GM23248 (cell line): ENCODE results near the gene MARS1. TPM values are rescaled to one million over a fixed set of nuclear protein-coding genes. Genes with fewer than 3 reads are reported as not detected.

Experiments
- DNase-seq: peaks from one replicate; pipeline ENCODE4 v3.0.0-alpha.2; 2015
- H2AFZ ChIP-seq: fragments of 200-600 bp; sonication (generic); 2 replicates; pipeline ENCODE4 v1.6.1; 2016; ENCODE audit warnings: antibody characterized with exemption
- H3F3A ChIP-seq: fragments of 200-600 bp; sonication (generic); 2 replicates; pipeline ENCODE4 v1.6.1; 2016; ENCODE audit warnings: mild to moderate bottlenecking, antibody characterized with exemption, mixed run types; ENCODE audit not compliant: insufficient read depth
- H3K27ac ChIP-seq: fragments of 200-600 bp; sonication (generic); 2 replicates; pipeline ENCODE4 v1.5.1; 2016; ENCODE audit warnings: mild to moderate bottlenecking
- H3K27me3 ChIP-seq: fragments of 200-600 bp; sonication (generic); replicated peaks from 2 replicates; pipeline ENCODE4 v1.6.1; 2016; ENCODE audit warnings: mild to moderate bottlenecking; ENCODE audit not compliant: insufficient read depth
- H3K36me3 ChIP-seq: fragments of 200-600 bp; sonication (generic); 2 replicates; pipeline ENCODE4 v1.6.1; 2016; ENCODE audit warnings: low read depth, mild to moderate bottlenecking
- H3K4me1 ChIP-seq: fragments of 200-600 bp; sonication (generic); 2 replicates; pipeline ENCODE4 v1.6.1; 2016; ENCODE audit warnings: mild to moderate bottlenecking; ENCODE audit not compliant: insufficient read depth
- H3K4me2 ChIP-seq: fragments of 200-600 bp; sonication (generic); one replicate; pipeline ENCODE4 v1.6.1; 2016; ENCODE audit warnings: mild to moderate bottlenecking; ENCODE audit not compliant: unreplicated experiment
- H3K4me3 ChIP-seq: fragments of 200-600 bp; sonication (generic); 2 replicates; pipeline ENCODE4 v1.5.1; 2016; ENCODE audit warnings: mild to moderate bottlenecking
- H3K79me2 ChIP-seq: fragments of 200-600 bp; sonication (generic); 2 replicates; pipeline ENCODE4 v1.6.1; 2016; ENCODE audit warnings: mild to moderate bottlenecking; ENCODE audit not compliant: insufficient read depth
- H3K9ac ChIP-seq: fragments of 200-600 bp; sonication (generic); 2 replicates; pipeline ENCODE4 v1.6.1; 2016; ENCODE audit warnings: mild to moderate bottlenecking
- H3K9me2 ChIP-seq: fragments of 200-600 bp; sonication (generic); 2 replicates; pipeline ENCODE4 v1.6.1; 2016; ENCODE audit warnings: mixed run types, mild to moderate bottlenecking, moderate library complexity; ENCODE audit not compliant: insufficient read depth
- H3K9me3 ChIP-seq: fragments of 200-600 bp; sonication (generic); one replicate; pipeline ENCODE4 v1.6.1; 2017; ENCODE audit warnings: low read depth
- H4K20me1 ChIP-seq: fragments of 200-600 bp; sonication (generic); 2 replicates; pipeline ENCODE4 v1.6.0; 2016; ENCODE audit not compliant: insufficient read depth
- EZH2 ChIP-seq: fragments of 200-600 bp; sonication (generic); IDR thresholded peaks from 2 replicates; pipeline ENCODE4 v1.6.1; 2018; ENCODE audit warnings: antibody characterized with exemption, mild to moderate bottlenecking; ENCODE audit not compliant: insufficient read depth, poor library complexity, severe bottlenecking
- EZH2phosphoT487 ChIP-seq: fragments of 200-600 bp; sonication (generic); IDR thresholded peaks from 2 replicates; pipeline ENCODE4 v1.6.1; 2018; ENCODE audit warnings: antibody characterized with exemption, moderate library complexity, mild to moderate bottlenecking, low read depth; ENCODE audit not compliant: insufficient read depth
- WGBS, 2 experiments: methylation state at CpG; one replicate each; pipeline ENCODE4 v1.1.6; 2015 to 2017; ENCODE audit warnings: low lambda C conversion rate in 2 of 2, low coverage in 1 of 2; ENCODE audit errors: missing lambda C conversion rate in 2 of 2; 5-methylcytosine and 5-hydroxymethylcytosine counted together
- in situ Hi-C: fragments of 300-500 bp; cut with MboI; formaldehyde crosslinking; loops from 2 replicates; pipeline ENCODE4 v1.15.0; 2020
- polyA plus RNA-seq: library from polyadenylated mRNA; unstranded; fragments of >200 nt; fragmentation: Nextera tagmentation; extraction: Ambion mirVana; gene quantifications from 2 replicates; pipeline ENCODE4 v1.2.1, GENCODE V29; 2016
- total RNA-seq: library from RNA; depleted of rRNA; stranded (reverse); fragments of >200 nt; shearing (Covaris generic); gene quantifications from 2 replicates; pipeline ENCODE4 v1.2.3, GENCODE V29; 2014

The MARS1 gene
- total and polyA plus RNA-seq, 2 experiments from 2014 or later, result 184 to 272 TPM

GRCh38 chr12:57514720-57515407 is 27.0 kb downstream of the MARS1 start:
- 65 to 69% methylated on average over 9 of the region's 9 CpGs for WGBS, 2 experiments
- TF ChIP-seq EZH2phosphoT487 (no peak), EZH2 (no peak)
- in situ Hi-C loops, result no loop called here
- Histone ChIP-seq H3K36me3 (peaks cover 73% of the 10 kb centered on the region), H3K79me2 (peaks cover 55% of the 10 kb centered on the region), H3K9me2 (no peaks in the 10 kb centered on the region), H3K9ac (no peak overlapping the region), H3K9me3 (no peaks in the 10 kb centered on the region), H3K4me3 (no peak overlapping the region), H4K20me1 (peaks cover 12% of the 10 kb centered on the region; the same call in 1 of the 2 replicates), H3K27me3 (no peaks in the 10 kb centered on the region), H2AFZ (no peak overlapping the region), H3K4me1 (peaks cover 20% of the 10 kb centered on the region), H3F3A (peaks cover 95% of the 10 kb centered on the region), H3K4me2 (no peak overlapping the region), H3K27ac (peak overlapping the region; percentile 12)
- DNase-seq, result no peak

GRCh38 chr12:57515408-57515933 is 27.6 kb downstream of the MARS1 start:
- H3K4me3 ChIP-seq, result no peak overlapping the region
- no peak for DNase-seq
- TF ChIP-seq EZH2, result no peak
- TF ChIP-seq EZH2phosphoT487, result no peak
- peaks cover 68% of the 10 kb centered on the region for H3K36me3 ChIP-seq
- H3K4me2 ChIP-seq, result no peak overlapping the region
- H2AFZ ChIP-seq, result no peak overlapping the region
- peaks cover 54% of the 10 kb centered on the region for H3K79me2 ChIP-seq
- peaks cover 20% of the 10 kb centered on the region for H3K4me1 ChIP-seq
- H4K20me1 ChIP-seq, result peaks cover 12% of the 10 kb centered on the region; the same call in 1 of the 2 replicates
- no peak overlapping the region for H3K9ac ChIP-seq
- in situ Hi-C loops, result no loop called here
- peaks cover 89% of the 10 kb centered on the region for H3F3A ChIP-seq
- 80 to 85% methylated on average over 3 of the region's 3 CpGs for WGBS, 2 experiments
- H3K27ac ChIP-seq, result peak overlapping the region; percentile 26
- no peaks in the 10 kb centered on the region for H3K9me2 ChIP-seq
- H3K27me3 ChIP-seq, result no peaks in the 10 kb centered on the region
- no peaks in the 10 kb centered on the region for H3K9me3 ChIP-seq

DNA sequence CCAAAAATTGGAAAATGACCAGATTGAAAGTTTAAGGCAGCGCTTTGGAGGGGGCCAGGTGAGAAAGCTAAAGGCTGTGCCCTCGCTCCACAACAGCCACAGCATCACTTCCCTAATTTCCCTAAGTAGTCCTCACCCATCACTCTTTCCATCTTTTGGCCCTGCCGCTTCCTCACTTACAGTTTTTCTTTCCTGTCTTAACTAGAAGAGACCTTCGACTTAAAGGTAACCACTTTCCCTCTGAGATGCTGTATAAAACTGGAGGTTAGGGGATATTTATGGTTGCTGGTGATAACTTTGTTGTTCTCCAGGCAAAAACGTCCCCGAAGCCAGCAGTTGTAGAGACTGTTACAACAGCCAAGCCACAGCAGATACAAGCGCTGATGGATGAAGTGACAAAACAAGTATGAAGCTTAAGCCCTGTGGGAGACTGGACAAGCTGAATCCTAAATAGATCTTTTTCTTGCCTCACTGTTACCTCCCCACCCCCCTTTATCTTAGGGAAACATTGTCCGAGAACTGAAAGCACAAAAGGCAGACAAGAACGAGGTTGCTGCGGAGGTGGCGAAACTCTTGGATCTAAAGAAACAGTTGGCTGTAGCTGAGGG is 28.2 kb downstream of the MARS1 start:
- Histone ChIP-seq H3K27ac (peak overlapping the region; percentile 26; the same call in 1 of the 2 replicates), H3K9me3 (no peaks in the 10 kb centered on the region), H2AFZ (no peak overlapping the region), H3K4me2 (no peak overlapping the region), H3K4me1 (peaks cover 22% of the 10 kb centered on the region), H3K79me2 (peaks cover 49% of the 10 kb centered on the region), H3K9me2 (no peaks in the 10 kb centered on the region), H3K4me3 (no peak overlapping the region), H3K9ac (0 out of 2 replicates have a peak overlapping the region, but pooled peaks have one; percentile 4), H3F3A (peaks cover 87% of the 10 kb centered on the region), H3K27me3 (no peaks in the 10 kb centered on the region), H3K36me3 (peaks cover 67% of the 10 kb centered on the region), H4K20me1 (peaks cover 12% of the 10 kb centered on the region; the same call in 1 of the 2 replicates)
- no peak for TF ChIP-seq EZH2
- no peak for TF ChIP-seq EZH2phosphoT487
- in situ Hi-C loops, result no loop called here
- DNase-seq, result no peak
- 84 to 89% methylated on average over 11 of the region's 11 CpGs for WGBS, 2 experiments

- H3K9ac ChIP-seq, result peak overlapping the region; percentile 98; the same call in 1 of the 2 replicates
- TF ChIP-seq EZH2 (no peak), EZH2phosphoT487 (no peak)
Observed at GRCh38 chr12:57516617-57517153, 28.8 kb downstream of the MARS1 start.

More at GRCh38 chr12:57516617-57517153, 28.8 kb downstream of the MARS1 start:
- peak; percentile 27 for DNase-seq
- Histone ChIP-seq H4K20me1 (peaks cover 12% of the 10 kb centered on the region; the same call in 1 of the 2 replicates), H3K4me3 (no peak overlapping the region), H3K9me2 (no peaks in the 10 kb centered on the region), H2AFZ (no peak overlapping the region), H3K4me1 (peaks cover 29% of the 10 kb centered on the region), H3K4me2 (no peak overlapping the region), H3K9me3 (no peaks in the 10 kb centered on the region), H3K36me3 (peaks cover 61% of the 10 kb centered on the region), H3K27ac (peak overlapping the region; percentile 96), H3F3A (peaks cover 89% of the 10 kb centered on the region), H3K27me3 (no peaks in the 10 kb centered on the region), H3K79me2 (peaks cover 42% of the 10 kb centered on the region)
- in situ Hi-C loops, result no loop called here
- WGBS, 2 experiments, result 96 to 98% methylated on average over 11 of the region's 11 CpGs
